ENCODE results near the gene NDUFA8.
A peak's percentile ranks its signal among the peaks of the same experiment; 100 is the strongest.

DNA sequence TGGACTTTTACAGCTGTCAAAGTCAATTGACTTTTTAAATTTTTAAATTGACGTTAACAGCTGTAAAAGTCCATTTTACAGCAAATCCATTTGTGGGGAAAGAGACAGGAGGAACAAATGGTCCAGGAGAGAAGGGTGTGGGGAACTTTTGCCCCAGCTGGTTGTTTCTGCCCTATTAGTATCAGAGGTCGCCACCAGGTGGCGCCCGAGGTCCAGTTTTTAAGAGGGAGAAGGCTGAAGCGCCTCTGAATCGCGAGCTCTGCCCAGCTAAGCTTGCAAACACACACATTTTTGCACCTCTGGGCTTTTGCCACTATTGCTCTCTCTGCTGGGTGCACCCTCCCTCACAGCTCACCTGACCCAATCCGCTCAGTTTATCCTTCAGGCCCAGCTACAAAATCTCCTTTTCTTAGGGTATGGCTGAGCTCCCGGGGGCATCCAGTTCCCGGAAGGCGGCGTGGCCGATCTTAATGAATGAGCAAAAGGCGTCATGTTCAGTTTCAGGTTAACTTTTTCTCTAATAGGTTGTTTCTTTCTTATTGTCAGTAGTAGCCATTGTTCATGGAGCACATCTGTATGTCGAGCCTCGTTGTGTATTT lies 60.2 kb downstream of the NDUFA8 start:
- TF ChIP-seq, protein P1, sequence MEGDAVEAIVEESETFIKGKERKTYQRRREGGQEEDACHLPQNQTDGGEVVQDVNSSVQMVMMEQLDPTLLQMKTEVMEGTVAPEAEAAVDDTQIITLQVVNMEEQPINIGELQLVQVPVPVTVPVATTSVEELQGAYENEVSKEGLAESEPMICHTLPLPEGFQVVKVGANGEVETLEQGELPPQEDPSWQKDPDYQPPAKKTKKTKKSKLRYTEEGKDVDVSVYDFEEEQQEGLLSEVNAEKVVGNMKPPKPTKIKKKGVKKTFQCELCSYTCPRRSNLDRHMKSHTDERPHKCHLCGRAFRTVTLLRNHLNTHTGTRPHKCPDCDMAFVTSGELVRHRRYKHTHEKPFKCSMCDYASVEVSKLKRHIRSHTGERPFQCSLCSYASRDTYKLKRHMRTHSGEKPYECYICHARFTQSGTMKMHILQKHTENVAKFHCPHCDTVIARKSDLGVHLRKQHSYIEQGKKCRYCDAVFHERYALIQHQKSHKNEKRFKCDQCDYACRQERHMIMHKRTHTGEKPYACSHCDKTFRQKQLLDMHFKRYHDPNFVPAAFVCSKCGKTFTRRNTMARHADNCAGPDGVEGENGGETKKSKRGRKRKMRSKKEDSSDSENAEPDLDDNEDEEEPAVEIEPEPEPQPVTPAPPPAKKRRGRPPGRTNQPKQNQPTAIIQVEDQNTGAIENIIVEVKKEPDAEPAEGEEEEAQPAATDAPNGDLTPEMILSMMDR (IDR thresholded peaks at IDR 0.05) = peak; percentile 76
- TF ChIP-seq GABPA (IDR thresholded peaks at IDR 0.05; ENCODE audit: low read depth) (no peak), EZH2phosphoT487 (IDR thresholded peaks at IDR 0.05; ENCODE audit: borderline replicate concordance, low read depth) (no peak), MXI1 (IDR thresholded peaks at IDR 0.05; ENCODE audit: low read depth, low read length) (no peak), YY1 (IDR thresholded peaks at IDR 0.05; ENCODE audit: low read depth) (no peak), CHD2 (IDR thresholded peaks at IDR 0.05; ENCODE audit: low read length, partially characterized antibody) (peak; percentile 42), EP300 (IDR thresholded peaks at IDR 0.05; ENCODE audit: borderline replicate concordance in 1 of 2, low read depth in 1 of 2, low read length in 1 of 2) (no peak), SIN3A (IDR thresholded peaks at IDR 0.05; ENCODE audit: borderline replicate concordance, low read depth, low read length) (no peak), TAF1 (IDR thresholded peaks at IDR 0.05; ENCODE audit: borderline replicate concordance, low read depth, low read length) (no peak)
- TF ChIP-seq, protein P2, sequence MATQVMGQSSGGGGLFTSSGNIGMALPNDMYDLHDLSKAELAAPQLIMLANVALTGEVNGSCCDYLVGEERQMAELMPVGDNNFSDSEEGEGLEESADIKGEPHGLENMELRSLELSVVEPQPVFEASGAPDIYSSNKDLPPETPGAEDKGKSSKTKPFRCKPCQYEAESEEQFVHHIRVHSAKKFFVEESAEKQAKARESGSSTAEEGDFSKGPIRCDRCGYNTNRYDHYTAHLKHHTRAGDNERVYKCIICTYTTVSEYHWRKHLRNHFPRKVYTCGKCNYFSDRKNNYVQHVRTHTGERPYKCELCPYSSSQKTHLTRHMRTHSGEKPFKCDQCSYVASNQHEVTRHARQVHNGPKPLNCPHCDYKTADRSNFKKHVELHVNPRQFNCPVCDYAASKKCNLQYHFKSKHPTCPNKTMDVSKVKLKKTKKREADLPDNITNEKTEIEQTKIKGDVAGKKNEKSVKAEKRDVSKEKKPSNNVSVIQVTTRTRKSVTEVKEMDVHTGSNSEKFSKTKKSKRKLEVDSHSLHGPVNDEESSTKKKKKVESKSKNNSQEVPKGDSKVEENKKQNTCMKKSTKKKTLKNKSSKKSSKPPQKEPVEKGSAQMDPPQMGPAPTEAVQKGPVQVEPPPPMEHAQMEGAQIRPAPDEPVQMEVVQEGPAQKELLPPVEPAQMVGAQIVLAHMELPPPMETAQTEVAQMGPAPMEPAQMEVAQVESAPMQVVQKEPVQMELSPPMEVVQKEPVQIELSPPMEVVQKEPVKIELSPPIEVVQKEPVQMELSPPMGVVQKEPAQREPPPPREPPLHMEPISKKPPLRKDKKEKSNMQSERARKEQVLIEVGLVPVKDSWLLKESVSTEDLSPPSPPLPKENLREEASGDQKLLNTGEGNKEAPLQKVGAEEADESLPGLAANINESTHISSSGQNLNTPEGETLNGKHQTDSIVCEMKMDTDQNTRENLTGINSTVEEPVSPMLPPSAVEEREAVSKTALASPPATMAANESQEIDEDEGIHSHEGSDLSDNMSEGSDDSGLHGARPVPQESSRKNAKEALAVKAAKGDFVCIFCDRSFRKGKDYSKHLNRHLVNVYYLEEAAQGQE (IDR thresholded peaks at IDR 0.05; ENCODE audit: low read depth, low read length) = no peak

All from SK-N-SH (cell line).